ENCODE data around the gene ZFP28. TPM values are rescaled to one million over a fixed set of nuclear protein-coding genes. Genes with fewer than 3 reads are reported as not detected.
A peak's percentile ranks its signal among the peaks of the same experiment; 100 is the strongest.

ZFP28 gene
- total RNA-seq, 1 donor from 2014 or later = 5.9 TPM

DNA sequence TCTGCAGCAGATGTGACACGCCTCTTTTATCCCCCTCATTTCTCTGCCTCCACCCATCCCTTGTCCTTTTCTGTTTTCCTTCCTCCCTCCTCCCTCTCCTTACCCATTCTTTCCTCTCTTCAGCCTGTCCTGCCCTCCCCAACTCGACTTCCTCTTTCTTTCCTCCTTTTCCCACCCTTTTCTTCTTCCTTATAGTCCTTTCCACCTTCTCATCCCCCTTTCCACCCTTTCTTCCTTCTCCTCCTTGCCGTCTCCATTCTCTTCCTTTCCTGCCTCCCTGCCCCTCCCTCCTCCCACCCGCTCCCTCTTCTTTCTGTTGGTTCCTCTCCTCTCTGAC lies 55.7 kb downstream of the ZFP28 start:
- DNase-seq (no peak), ATAC-seq (ENCODE audit: poor library complexity) (no peak)
- intact Hi-C loops (cut with DNase I) = no loop called here

DNA sequence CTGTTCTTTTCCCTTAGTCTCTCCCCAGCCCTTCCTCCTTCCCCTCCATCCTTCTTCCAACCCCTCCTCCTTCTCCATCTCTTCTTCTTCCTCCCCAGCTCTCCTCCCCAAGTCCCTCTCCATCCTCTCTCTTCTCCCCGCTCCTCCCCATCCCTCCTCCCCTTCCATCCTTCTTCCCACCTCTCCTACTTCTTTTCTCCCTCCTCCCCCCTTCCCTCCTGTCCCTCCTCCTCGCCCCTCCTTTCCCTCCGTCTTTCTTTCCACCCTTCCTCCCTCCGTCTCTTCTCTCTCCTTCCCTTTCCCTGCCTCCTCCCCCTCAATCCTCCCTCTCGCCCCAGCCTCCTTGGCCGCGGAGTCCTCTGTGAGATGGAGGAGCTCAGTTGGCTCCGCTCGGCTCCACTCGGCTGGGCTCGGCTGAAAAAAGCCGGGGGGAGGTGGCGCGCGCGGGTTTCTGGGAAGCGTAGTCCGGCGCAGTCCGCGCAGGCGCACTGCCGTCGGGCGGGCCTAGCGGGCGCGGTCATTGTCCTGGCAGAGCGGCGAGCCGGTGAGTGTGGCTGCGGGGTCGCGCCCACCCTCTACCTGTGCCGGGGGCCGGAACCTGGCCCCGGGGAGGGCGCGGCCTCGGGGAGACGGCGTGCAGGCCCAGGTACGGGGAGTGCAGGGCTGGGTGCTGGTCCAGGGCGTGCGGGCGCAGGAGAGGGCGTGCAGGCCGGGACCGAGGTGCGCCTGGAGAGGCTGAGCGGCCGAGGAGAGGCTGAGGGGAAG lies 56.2 kb downstream of the ZFP28 start, which contains the start of gene ZNF71:
TSS of gene ZNF71 (plus strand) at position 520 of the 765 bp plus-strand sequence. CDS start 6,257 bp downstream, outside the sequence.
- intact Hi-C loops (cut with DNase I) = no loop called here
- ATAC-seq (ENCODE audit: poor library complexity) (peak; percentile 100), DNase-seq (peak; percentile 95)

- intact Hi-C loops (cut with DNase I) = no loop called here
- ATAC-seq (ENCODE audit: poor library complexity) (no peak), DNase-seq (no peak)
Measured at GRCh38 chr19:56595548-56595899, 56.8 kb downstream of the ZFP28 start.

GRCh38 chr19:56596676-56597075 lies 57.9 kb downstream of the ZFP28 start:
- intact Hi-C loops (cut with DNase I) = no loop called here
- ATAC-seq (ENCODE audit: poor library complexity) (no peak), DNase-seq (no peak)

DNA sequence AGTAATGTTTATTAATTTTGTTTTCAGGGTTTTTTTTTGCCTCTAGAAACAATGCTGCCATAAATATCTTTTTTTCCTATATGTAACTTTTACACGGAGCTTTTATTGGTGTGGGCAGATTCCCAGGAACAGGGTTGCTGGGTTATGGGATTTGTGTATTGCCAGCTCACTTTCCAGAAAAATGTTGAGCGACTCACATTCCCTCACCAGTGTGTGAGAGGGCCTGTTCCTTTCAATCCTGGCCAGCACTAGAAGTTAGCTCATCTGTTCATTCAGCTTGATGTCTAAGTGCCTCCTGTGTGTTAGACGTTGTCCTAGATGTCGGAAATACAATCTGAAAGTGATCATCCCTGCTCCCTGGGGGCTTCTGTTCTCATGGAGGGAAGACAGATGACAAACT lies 58.9 kb downstream of the ZFP28 start:
- DNase-seq = no peak
- no peak for ATAC-seq (ENCODE audit: poor library complexity)
- intact Hi-C loops (cut with DNase I) = no loop called here

GRCh38 chr19:56601375-56601774 lies 62.6 kb downstream of the ZFP28 start:
- intact Hi-C loops (cut with DNase I) = no loop called here
- no peak for ATAC-seq (ENCODE audit: poor library complexity)
- no peak for DNase-seq

DNA sequence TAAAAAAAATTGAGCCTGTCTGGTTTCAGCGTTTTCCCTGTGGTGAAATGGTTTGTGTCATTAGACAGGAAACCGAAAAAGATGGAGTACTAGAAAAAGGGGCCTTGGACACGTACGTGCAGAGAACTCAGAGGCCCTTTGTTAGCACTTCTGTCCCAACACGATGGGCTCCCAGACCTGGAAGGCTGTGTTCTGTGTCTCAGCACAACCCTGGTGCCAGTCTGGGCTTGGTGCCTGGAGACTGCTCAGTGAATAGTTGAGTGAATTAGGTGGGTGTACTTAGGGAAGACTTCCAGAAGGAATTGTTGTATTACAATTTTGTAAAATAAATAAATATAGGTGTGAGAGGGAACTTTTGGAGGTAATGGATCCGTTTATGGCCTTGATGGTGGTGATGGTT lies 65.1 kb downstream of the ZFP28 start:
- DNase-seq (no peak), ATAC-seq (ENCODE audit: poor library complexity) (peak; percentile 57)
- intact Hi-C loops (cut with DNase I) = no loop called here

Other genes with a start within 250 kb of the ZFP28 start
- 16.0 TPM for gene ZSCAN5A, start 224.1 kb upstream of the ZFP28 start, total RNA-seq
- 3.8 TPM for gene ZNF582, start 145.4 kb upstream of the ZFP28 start, total RNA-seq
- gene ZNF583, start 134.6 kb upstream of the ZFP28 start, total RNA-seq = 6.1 TPM
- gene ZNF667, start 61.6 kb upstream of the ZFP28 start, total RNA-seq = 5.0 TPM
- gene ZNF471, start 31.1 kb upstream of the ZFP28 start, total RNA-seq = 6.2 TPM
- 2.6 TPM for gene ZNF470, start 28.5 kb downstream of the ZFP28 start, total RNA-seq
- gene ZNF71, start 56.4 kb downstream of the ZFP28 start, total RNA-seq = 6.6 TPM
- not detected for gene SMIM17, start 104.2 kb downstream of the ZFP28 start, total RNA-seq
- gene ZNF835, start 132.8 kb downstream of the ZFP28 start, total RNA-seq = 5.6 TPM